HEK293 (cell line): ENCODE results near the gene SLC16A4.
A peak's percentile ranks its signal among the peaks of the same experiment; 100 is the strongest.

Experiments used
- AEBP2 ChIP-seq: fragments of 450-650 bp; formaldehyde crosslinking; IDR thresholded peaks from 2 replicates; pipeline ENCODE4 v1.5.1; 2016; ENCODE audit warnings: missing biosample characterization, missing genetic modification characterization, borderline replicate concordance
- ATF2 ChIP-seq: fragments of 450-650 bp; formaldehyde crosslinking; IDR thresholded peaks from 2 replicates; pipeline ENCODE4 v1.5.1; 2016; ENCODE audit warnings: missing biosample characterization, missing genetic modification characterization, low read depth
- HIC1 ChIP-seq: fragments of 450-650 bp; formaldehyde crosslinking; IDR thresholded peaks from 2 replicates; pipeline ENCODE4 v1.5.1; 2016; ENCODE audit warnings: missing biosample characterization, missing genetic modification characterization
- IKZF3 ChIP-seq: fragments of 450-650 bp; IDR thresholded peaks from 2 replicates; pipeline ENCODE4 v1.5.0; 2018; ENCODE audit warnings: missing biosample characterization, mild to moderate bottlenecking, missing genetic modification characterization, moderate library complexity
- KLF1 ChIP-seq: fragments of 450-650 bp; formaldehyde crosslinking; IDR thresholded peaks from 2 replicates; pipeline ENCODE4 v1.5.1; 2016; ENCODE audit warnings: missing biosample characterization, missing genetic modification characterization
- PATZ1 ChIP-seq: fragments of 450-650 bp; formaldehyde crosslinking; IDR thresholded peaks from 2 replicates; pipeline ENCODE4 v1.5.1; 2016; ENCODE audit warnings: missing biosample characterization, missing genetic modification characterization
- PRDM10 ChIP-seq: fragments of 450-650 bp; formaldehyde crosslinking; IDR thresholded peaks from 2 replicates; pipeline ENCODE4 v1.5.1; 2016; ENCODE audit warnings: missing biosample characterization, missing genetic modification characterization
- PRDM2 ChIP-seq: fragments of 450-650 bp; formaldehyde crosslinking; IDR thresholded peaks from 2 replicates; pipeline ENCODE4 v1.5.1; 2016; ENCODE audit warnings: missing biosample characterization, missing genetic modification characterization, borderline replicate concordance
- SETDB1 ChIP-seq: IDR thresholded peaks from one replicate; pipeline ENCODE4 v1.6.1; 2017; ENCODE audit warnings: mild to moderate bottlenecking, low read length, moderate library complexity, mixed read lengths; ENCODE audit not compliant: insufficient read length
- ZBTB20 ChIP-seq: fragments of 450-650 bp; formaldehyde crosslinking; IDR thresholded peaks from 2 replicates; pipeline ENCODE4 v1.5.1; 2016; ENCODE audit warnings: missing biosample characterization, missing genetic modification characterization
- ZBTB26 ChIP-seq: fragments of 450-650 bp; formaldehyde crosslinking; optimal IDR thresholded peaks from 2 replicates; pipeline ENCODE3; 2016; ENCODE audit warnings: missing biosample characterization, mild to moderate bottlenecking, missing genetic modification characterization
- ZFHX2 ChIP-seq: fragments of 450-650 bp; formaldehyde crosslinking; conservative IDR thresholded peaks from 2 replicates; pipeline ENCODE4 v1.5.1; 2016; ENCODE audit warnings: missing biosample characterization, missing genetic modification characterization
- ZIC2 ChIP-seq: fragments of 450-650 bp; formaldehyde crosslinking; IDR thresholded peaks from 2 replicates; pipeline ENCODE4 v1.5.1; 2016; ENCODE audit warnings: missing biosample characterization, missing genetic modification characterization
- ZNF121 ChIP-seq: fragments of 450-650 bp; formaldehyde crosslinking; IDR thresholded peaks from 2 replicates; pipeline ENCODE4 v1.5.1; 2016; ENCODE audit warnings: missing biosample characterization, missing genetic modification characterization
- ZNF133 ChIP-seq: fragments of 450-650 bp; formaldehyde crosslinking; IDR thresholded peaks from 2 replicates; pipeline ENCODE4 v1.5.1; 2016; ENCODE audit warnings: missing biosample characterization, missing genetic modification characterization
- ZNF169 ChIP-seq: fragments of 450-650 bp; formaldehyde crosslinking; IDR thresholded peaks from 2 replicates; pipeline ENCODE4 v1.5.1; 2016; ENCODE audit warnings: missing biosample characterization, missing genetic modification characterization
- ZNF2 ChIP-seq: fragments of 450-650 bp; formaldehyde crosslinking; IDR thresholded peaks from 2 replicates; pipeline ENCODE4 v1.5.1; 2016; ENCODE audit warnings: missing biosample characterization, missing genetic modification characterization
- ZNF335 ChIP-seq: fragments of 450-650 bp; formaldehyde crosslinking; conservative IDR thresholded peaks from 2 replicates; pipeline ENCODE4 v1.5.1; 2016; ENCODE audit warnings: missing biosample characterization, missing genetic modification characterization
- ZNF596 ChIP-seq: fragments of 450-650 bp; IDR thresholded peaks from 2 replicates; pipeline ENCODE4 v1.5.0; 2018; ENCODE audit warnings: missing biosample characterization, mild to moderate bottlenecking, missing genetic modification characterization, moderate library complexity
- ZNF777 ChIP-seq: fragments of 450-650 bp; formaldehyde crosslinking; IDR thresholded peaks from 2 replicates; pipeline ENCODE4 v1.5.1; 2017; ENCODE audit warnings: missing biosample characterization, missing genetic modification characterization, borderline replicate concordance

The SLC16A4 gene

GRCh38 chr1:110341146-110341871 lies 49.5 kb downstream of the SLC16A4 start (continued):
- TF ChIP-seq PRDM10 (tag by site-specific recombination) (no peak), KLF1 (tag by site-specific recombination) (no peak), HIC1 (no peak), IKZF3 (peak; percentile 60; the same call in 1 of the 2 replicates), ZFHX2 (tag by site-specific recombination) (peak; percentile 64), ZNF335 (tag by site-specific recombination) (peak; percentile 40; the same call in 1 of the 2 replicates), ZBTB20 (no peak), ZNF121 (tag by site-specific recombination) (no peak), AEBP2 (no peak), ZNF169 (tag by site-specific recombination) (no peak), ZNF133 (tag by site-specific recombination) (no peak), SETDB1 (no peak), ZNF777 (tag by site-specific recombination) (no peak), PATZ1 (tag by site-specific recombination) (no peak), ATF2 (peak; percentile 89), ZNF596 (tag by site-specific recombination) (no peak), ZNF2 (tag by site-specific recombination) (no peak), PRDM2 (tag by site-specific recombination) (no peak), ZBTB26 (tag by site-specific recombination) (no peak), ZIC2 (tag by site-specific recombination) (no peak)
